Stimulated activated memory B cell treated with anti-CD40 and anti-IgM and Interleukin-4, amounts not matched to agents 10 μg/mL and 1 μg/mL and 100 μg/mL, for 72 hours (primary cell): ENCODE data around the gene ZAR1.

ENCODE experiments used
- ATAC-seq: fragments of 150-1000 bp; cut with Tn5 transposase; 2 replicates; pipeline ENCODE4 v1.10.0; 2021
- H3K27ac Mint-ChIP-seq: one replicate; pipeline ENCODE4 v1.8.0; 2022; ENCODE audit warnings: mild to moderate bottlenecking, mixed read lengths
- H3K27me3 Mint-ChIP-seq: one replicate; pipeline ENCODE4 v1.8.0; 2022; ENCODE audit warnings: mixed read lengths
- H3K36me3 Mint-ChIP-seq: one replicate; pipeline ENCODE4 v1.8.0; 2022; ENCODE audit warnings: mixed read lengths
- H3K4me1 Mint-ChIP-seq: one replicate; pipeline ENCODE4 v1.8.0; 2022; ENCODE audit warnings: mixed read lengths
- H3K4me3 Mint-ChIP-seq: one replicate; pipeline ENCODE4 v1.8.0; 2022; ENCODE audit warnings: mild to moderate bottlenecking, moderate library complexity, mixed read lengths
- H3K9me3 Mint-ChIP-seq: one replicate; pipeline ENCODE4 v1.8.0; 2022; ENCODE audit warnings: mixed read lengths

Gene ZAR1

GRCh38 chr4:48504026-48504330, 13.9 kb downstream of the ZAR1 start:
- H3K36me3 Mint-ChIP-seq = peaks cover 26% of the 10 kb centered on the region

DNA sequence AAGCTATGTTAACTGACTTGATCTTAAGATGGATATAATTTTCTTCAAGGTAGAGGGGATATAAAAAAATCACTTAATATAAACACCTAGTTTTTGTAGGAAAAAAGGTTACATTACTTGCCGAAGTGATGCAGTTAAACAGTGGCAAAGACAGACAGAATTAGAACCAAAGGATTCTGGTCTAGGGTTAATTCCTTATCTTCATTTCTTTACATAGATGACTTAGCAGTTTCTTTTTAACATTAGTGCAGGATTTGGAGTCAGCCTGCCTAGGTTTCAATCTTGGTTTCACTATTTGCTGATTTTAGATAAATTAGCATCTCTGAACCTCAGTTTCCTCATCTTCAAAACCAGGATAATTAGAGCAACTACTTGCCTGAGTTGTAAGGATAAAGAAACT, 14.3 kb downstream of the ZAR1 start:
- H3K4me1 Mint-ChIP-seq = no peaks in the 10 kb centered on the region
- peaks cover 25% of the 10 kb centered on the region for H3K36me3 Mint-ChIP-seq
- no peaks in the 10 kb centered on the region for H3K27me3 Mint-ChIP-seq
- H3K9me3 Mint-ChIP-seq = no peaks in the 10 kb centered on the region
- H3K27ac Mint-ChIP-seq = no peak overlapping the region
- H3K4me3 Mint-ChIP-seq = no peak overlapping the region
- no peak for ATAC-seq

More at GRCh38 chr4:48504026-48504330, 13.9 kb downstream of the ZAR1 start:
- Mint-ChIP-seq H3K9me3 (no peaks in the 10 kb centered on the region), H3K27me3 (no peaks in the 10 kb centered on the region), H3K4me1 (no peaks in the 10 kb centered on the region), H3K4me3 (no peak overlapping the region), H3K27ac (no peak overlapping the region)
- no peak for ATAC-seq

GRCh38 chr4:48506716-48507115, 16.7 kb downstream of the ZAR1 start:
- Mint-ChIP-seq H3K27ac (no peak overlapping the region), H3K4me1 (no peaks in the 10 kb centered on the region), H3K27me3 (no peaks in the 10 kb centered on the region), H3K9me3 (no peaks in the 10 kb centered on the region), H3K4me3 (no peak overlapping the region), H3K36me3 (peaks cover 20% of the 10 kb centered on the region)
- ATAC-seq = no peak

DNA sequence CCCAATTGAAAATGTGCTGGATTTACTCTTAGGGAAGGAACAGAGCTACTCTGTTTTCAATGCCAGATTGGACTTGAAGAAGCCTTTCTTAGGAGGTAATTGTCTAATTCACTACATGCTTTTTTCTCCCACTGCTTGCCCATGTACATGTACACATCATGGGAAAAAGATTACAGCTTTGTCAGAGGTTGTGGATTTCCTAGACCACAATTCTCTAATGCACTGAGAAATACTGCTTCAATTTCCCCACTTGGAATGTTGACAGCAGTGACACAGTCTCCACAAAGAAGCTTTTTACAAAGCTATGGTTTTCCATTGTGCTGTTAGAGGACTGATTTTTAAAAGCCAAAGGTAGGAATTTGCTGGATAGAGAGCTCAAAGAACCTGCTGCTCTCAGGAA, 19.5 kb downstream of the ZAR1 start:
- Mint-ChIP-seq H3K27me3 (no peaks in the 10 kb centered on the region), H3K9me3 (no peaks in the 10 kb centered on the region), H3K27ac (no peak overlapping the region), H3K4me1 (no peaks in the 10 kb centered on the region), H3K4me3 (no peak overlapping the region), H3K36me3 (peaks cover 30% of the 10 kb centered on the region)
- ATAC-seq = no peak

DNA sequence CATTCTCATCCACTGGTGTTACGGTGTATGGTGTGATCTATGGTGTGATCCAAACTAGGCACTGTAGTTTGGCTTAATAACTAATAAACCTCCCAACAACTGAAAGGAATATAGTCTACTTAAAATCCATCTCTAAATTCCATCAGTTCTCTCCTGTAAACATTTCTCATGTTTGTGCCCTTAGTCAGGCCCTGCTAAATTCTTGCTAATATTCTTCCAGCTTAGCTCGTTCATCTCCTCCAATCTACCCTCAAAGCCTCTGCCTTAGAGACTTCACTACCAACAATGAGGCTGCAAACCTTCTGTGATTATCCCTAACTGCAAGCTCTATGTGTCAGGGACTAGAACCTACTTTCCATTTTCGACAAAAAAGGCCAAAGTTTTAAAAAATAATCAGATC, 28.1 kb downstream of the ZAR1 start:
- no peak for ATAC-seq
- Mint-ChIP-seq H3K9me3 (no peaks in the 10 kb centered on the region), H3K27me3 (no peaks in the 10 kb centered on the region), H3K27ac (no peak overlapping the region), H3K4me3 (no peak overlapping the region), H3K36me3 (peaks cover 65% of the 10 kb centered on the region), H3K4me1 (no peaks in the 10 kb centered on the region)

DNA sequence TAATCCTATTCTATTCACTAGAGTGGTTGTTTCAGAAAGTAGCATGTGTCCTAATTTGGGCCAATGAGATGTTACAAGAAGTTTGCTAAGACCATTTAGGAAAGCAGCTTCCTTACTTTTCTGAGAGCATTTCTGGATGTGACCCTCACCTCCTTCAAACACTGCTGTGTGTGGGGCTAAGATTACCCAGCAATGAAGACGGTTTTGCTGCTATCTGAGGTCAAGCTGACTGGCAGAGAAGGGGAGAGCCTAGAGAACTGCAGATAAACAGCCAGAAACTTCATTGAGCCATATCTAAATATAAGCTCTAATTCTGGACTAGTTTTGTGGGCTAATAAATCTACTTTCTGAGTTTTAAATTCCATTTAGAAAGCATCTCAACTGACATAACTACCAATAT, 36.4 kb downstream of the ZAR1 start:
- Mint-ChIP-seq H3K4me1 (no peaks in the 10 kb centered on the region), H3K4me3 (no peak overlapping the region), H3K9me3 (no peaks in the 10 kb centered on the region), H3K27ac (no peak overlapping the region), H3K27me3 (no peaks in the 10 kb centered on the region), H3K36me3 (peaks cover 81% of the 10 kb centered on the region)
- no peak for ATAC-seq

GRCh38 chr4:48538358-48538757, 48.3 kb downstream of the ZAR1 start:
- peaks cover 54% of the 10 kb centered on the region for H3K36me3 Mint-ChIP-seq
- no peak for ATAC-seq
- H3K4me3 Mint-ChIP-seq = no peak overlapping the region
- no peaks in the 10 kb centered on the region for H3K27me3 Mint-ChIP-seq
- no peaks in the 10 kb centered on the region for H3K9me3 Mint-ChIP-seq
- no peaks in the 10 kb centered on the region for H3K4me1 Mint-ChIP-seq
- peak overlapping the region; percentile 25 for H3K27ac Mint-ChIP-seq

DNA sequence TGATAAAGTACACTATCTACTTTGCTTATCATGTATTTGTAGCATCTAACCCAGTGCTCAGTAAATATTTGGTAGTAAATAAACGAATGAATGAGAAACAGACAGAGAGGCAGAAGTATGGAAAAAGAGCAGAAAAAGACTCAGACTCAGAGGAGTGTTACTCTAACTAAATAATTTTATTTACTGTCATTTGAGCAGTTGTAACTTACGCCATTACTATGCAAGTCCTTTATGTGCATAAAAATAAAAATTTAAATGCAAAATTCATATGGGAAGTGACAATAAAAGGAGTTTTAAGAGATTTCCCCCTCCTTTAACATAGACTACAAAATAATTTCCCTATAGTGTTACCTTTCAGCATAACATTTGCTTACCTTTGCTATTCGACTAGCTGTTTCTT, 49.5 kb downstream of the ZAR1 start:
- Mint-ChIP-seq H3K9me3 (no peaks in the 10 kb centered on the region), H3K36me3 (peaks cover 64% of the 10 kb centered on the region), H3K4me3 (no peak overlapping the region), H3K27ac (peak overlapping the region; percentile 25), H3K27me3 (no peaks in the 10 kb centered on the region), H3K4me1 (no peaks in the 10 kb centered on the region)
- ATAC-seq = no peak

DNA sequence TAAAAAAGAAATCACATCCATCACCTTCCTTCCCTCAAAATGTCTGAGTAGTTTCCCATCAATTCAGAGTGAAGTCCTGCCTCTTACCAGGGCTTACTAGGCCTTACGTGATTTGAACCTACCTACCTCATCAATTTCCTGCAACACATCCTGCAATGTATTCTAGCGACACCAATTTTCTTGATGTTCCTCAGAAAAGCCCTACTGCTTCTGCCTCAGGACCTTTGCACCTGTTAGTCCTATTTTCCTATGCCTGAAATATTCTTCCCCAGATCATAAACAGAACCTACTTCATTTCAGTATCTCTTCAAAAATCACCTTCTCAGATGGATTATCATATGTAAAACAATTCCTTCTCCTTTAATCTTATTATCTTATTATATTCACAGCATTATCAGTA, 52.8 kb downstream of the ZAR1 start:
- no peak for ATAC-seq
- no peaks in the 10 kb centered on the region for H3K27me3 Mint-ChIP-seq
- H3K36me3 Mint-ChIP-seq = peaks cover 67% of the 10 kb centered on the region
- no peaks in the 10 kb centered on the region for H3K9me3 Mint-ChIP-seq
- no peaks in the 10 kb centered on the region for H3K4me1 Mint-ChIP-seq
- no peak overlapping the region for H3K4me3 Mint-ChIP-seq
- no peak overlapping the region for H3K27ac Mint-ChIP-seq

- H3K9me3 Mint-ChIP-seq = no peaks in the 10 kb centered on the region
- no peak for ATAC-seq
- no peak overlapping the region for H3K27ac Mint-ChIP-seq
- no peaks in the 10 kb centered on the region for H3K4me1 Mint-ChIP-seq
- H3K4me3 Mint-ChIP-seq = no peak overlapping the region
- H3K27me3 Mint-ChIP-seq = no peaks in the 10 kb centered on the region
- peaks cover 74% of the 10 kb centered on the region for H3K36me3 Mint-ChIP-seq
Observed at GRCh38 chr4:48543796-48544195, 53.7 kb downstream of the ZAR1 start.
